ENCODE results near the gene SOX2.

GRCh38 chr3:181727341-181728032, 15.8 kb downstream of the SOX2 start:
- TF ChIP-seq, protein P1, sequence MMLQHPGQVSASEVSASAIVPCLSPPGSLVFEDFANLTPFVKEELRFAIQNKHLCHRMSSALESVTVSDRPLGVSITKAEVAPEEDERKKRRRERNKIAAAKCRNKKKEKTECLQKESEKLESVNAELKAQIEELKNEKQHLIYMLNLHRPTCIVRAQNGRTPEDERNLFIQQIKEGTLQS (CRISPR knock-in tag; IDR thresholded peaks at IDR 0.05), result no peak
- TF ChIP-seq XRCC5 (optimal IDR thresholded peaks at IDR 0.05; ENCODE audit: low read length) (no peak), HHEX (CRISPR knock-in tag; IDR thresholded peaks at IDR 0.05) (no peak), ATF2 (CRISPR knock-in tag; IDR thresholded peaks at IDR 0.05) (no peak), EZH2 (conservative IDR thresholded peaks at IDR 0.05; ENCODE audit: low read depth, low read length) (no peak), TARDBP (CRISPR knock-in tag; IDR thresholded peaks at IDR 0.05) (no peak), JUN (CRISPR knock-in tag; IDR thresholded peaks at IDR 0.05) (no peak), ZFP91 (CRISPR knock-in tag; IDR thresholded peaks at IDR 0.05; ENCODE audit: borderline replicate concordance) (no peak), MTA3 (CRISPR knock-in tag; IDR thresholded peaks at IDR 0.05) (no peak)
